GM21619 (cell line): ENCODE data around the gene COA8.

ENCODE experiments used
- ATAC-seq: cut with Tn5 transposase; IDR thresholded peaks from one replicate; pipeline ENCODE4 v1.9.1; 2021; ENCODE audit not compliant: unreplicated experiment

The COA8 gene, protein sequence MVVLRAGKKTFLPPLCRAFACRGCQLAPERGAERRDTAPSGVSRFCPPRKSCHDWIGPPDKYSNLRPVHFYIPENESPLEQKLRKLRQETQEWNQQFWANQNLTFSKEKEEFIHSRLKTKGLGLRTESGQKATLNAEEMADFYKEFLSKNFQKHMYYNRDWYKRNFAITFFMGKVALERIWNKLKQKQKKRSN

DNA sequence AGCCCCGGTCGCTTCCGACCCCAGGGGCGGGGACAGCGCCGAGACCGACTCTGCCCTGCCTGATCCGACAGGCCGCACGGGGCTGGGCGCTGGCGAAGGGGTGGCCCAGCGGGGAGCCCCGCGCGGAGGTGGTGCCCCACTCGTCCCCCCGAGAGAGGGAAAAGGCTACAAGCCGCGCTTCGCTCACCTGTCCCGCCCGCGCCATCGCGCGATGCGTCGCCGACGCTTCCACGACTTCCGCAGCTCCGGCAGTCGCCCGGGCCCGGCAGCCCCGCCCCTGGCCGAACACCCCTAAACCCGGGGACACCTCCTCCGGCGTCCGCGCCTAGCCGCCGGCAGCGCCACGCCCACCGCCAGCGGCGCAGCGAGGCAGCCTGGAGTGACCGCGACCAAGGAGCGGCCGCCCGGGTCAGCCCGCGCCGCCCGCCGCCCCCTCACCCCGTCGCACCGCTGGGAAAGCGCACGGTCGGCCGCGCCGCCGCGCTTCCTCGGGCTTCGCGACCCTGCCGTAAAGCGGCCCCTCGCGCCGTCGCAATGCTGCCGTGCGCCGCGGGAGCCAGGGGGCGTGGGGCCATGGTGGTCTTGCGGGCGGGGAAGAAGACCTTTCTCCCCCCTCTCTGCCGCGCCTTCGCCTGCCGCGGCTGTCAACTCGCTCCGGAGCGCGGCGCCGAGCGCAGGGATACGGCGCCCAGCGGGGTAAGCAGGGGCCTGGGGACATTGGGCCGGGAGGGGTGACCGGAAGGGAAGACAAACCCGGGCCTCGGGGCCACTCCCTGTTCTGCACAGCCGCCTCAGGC lies at the start of gene COA8, which contains the start of gene BAG5:
Gene COA8, plus strand, starts transcription at position 532 of the 797 bp plus-strand sequence. Its CDS starts 42 bp downstream, at position 574.
Gene BAG5, minus strand, starts transcription at position 229 of the 797 bp plus-strand sequence. CDS start 1,493 bp downstream, outside the sequence.
- peak; percentile 74 for ATAC-seq

DNA sequence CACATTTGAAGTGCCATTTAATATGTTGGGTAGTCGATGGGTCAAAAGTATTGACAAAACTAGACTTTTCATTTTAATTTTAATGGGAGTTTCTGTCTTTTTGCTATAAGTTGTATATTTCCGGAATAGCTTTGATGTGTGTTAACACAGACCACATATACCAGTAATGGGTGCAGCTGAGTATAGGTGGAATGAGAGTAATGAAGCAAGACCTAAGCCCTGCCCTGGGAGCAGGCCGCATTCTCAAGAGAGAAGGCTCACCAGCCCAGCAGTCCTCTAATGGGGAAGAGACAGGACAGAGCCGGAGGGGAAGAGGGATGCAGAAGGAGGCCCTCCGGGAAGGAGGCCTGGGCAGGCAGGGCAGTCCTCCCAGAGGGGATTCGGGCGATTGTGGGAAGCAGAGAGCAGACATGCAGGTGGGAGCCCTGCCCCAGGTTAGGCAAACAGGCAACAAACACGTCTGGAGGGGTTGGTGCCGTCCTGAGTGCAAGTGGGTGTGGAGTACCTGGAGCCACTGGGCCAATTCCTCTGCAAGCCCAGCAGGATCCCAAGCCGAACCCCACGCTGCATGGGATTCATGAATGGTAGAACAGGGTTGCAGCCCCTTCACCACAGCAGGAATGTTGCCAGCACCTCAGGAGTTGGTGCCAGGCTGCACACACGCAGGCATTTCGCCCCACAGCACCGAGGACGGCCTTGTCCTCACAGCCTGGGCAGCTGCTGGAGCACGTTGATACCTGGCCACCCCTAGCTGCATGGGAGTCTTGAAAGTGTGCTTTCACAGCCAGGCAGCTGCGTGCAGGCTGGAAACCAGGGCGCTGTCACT lies 48.0 kb upstream of the COA8 start:
- ATAC-seq = no peak

- ATAC-seq = no peak
These were observed 46.2 kb upstream of the COA8 start for GRCh38 chr14:103516426-103517173.

DNA sequence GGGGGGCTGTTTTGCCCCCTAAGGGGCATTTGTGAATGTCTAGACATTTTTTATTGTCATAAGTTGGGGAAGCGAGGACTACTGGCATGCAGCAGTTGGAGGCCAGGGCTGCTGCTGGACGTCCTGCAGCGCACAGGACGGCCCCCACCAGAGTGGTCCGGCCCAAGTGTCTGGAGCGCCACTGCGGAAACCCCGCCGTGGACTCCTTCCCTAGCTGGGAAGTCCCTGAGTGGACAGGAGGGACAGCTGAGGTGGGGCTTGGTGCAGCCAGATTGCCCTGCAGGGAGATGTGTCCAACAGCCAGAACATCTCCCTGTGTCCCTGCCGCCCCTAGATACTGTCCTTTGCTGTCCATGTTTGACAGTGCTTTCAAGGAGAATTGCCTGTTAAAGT lies 45.6 kb upstream of the COA8 start:
- ATAC-seq = no peak

DNA sequence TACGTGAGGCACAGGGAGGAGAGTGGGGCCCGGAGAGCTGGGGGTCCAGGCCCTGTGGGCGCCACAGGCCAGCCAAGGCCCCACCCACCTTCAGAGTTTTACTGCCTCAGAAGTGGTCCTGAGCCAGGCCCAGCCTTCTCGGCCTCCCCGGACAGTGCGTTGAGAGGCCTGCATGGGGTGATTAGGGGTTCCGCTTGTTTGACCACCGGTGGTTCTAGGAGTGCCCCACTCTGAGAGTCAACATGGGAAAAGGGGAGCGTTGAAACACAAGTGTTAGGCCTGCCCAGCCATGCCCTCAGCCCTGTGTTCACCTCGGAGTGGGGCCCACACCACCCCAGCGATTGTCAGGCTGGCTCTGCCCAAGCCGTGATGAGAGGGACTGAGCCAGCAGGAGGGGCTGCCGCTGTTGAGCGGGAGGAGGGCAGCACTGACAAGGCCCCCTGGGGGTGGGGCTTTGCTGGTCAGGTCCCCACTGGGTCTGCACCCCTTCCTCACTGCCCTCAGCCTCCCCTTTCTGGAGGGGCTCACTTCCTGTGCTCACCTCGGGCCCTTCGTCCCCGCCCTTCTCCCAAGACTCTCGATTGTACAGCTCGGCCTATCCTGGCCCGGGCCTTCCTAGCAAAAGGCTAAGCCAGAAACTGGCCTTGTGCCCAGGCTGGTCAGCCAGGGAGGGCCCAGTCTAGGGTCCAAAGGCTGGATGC lies 44.9 kb upstream of the COA8 start:
- no peak for ATAC-seq

DNA sequence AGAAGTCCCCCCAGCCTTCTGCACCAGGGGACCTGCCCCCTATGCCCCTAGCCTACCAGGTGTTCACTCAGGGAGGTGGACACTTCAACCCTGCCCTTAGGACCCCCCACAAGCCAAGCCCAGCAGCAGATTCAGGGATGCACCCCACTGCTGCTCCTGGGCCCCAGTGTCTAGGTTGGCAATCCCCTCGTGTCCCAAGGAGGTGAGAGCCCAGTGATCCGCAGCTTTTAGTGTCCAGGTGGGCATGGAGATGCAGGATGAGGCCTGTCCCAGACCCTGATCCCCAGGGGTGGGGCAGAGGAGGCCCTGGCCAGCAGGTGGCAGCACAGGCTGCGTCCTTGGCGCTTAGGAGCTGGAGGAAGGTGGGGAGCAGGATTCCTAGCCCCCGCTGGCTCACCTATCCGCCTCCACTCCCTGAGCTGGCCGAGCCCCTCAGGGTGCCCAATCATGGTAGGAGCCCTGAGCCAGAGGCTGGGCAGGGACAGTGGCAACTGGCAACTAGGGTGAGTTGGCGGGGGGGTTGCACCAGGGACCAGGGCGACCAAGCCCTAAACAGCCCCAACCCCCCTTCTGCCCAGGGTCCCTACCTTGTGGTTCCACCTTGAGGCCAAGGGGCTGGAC lies 44.2 kb upstream of the COA8 start:
- ATAC-seq = no peak

DNA sequence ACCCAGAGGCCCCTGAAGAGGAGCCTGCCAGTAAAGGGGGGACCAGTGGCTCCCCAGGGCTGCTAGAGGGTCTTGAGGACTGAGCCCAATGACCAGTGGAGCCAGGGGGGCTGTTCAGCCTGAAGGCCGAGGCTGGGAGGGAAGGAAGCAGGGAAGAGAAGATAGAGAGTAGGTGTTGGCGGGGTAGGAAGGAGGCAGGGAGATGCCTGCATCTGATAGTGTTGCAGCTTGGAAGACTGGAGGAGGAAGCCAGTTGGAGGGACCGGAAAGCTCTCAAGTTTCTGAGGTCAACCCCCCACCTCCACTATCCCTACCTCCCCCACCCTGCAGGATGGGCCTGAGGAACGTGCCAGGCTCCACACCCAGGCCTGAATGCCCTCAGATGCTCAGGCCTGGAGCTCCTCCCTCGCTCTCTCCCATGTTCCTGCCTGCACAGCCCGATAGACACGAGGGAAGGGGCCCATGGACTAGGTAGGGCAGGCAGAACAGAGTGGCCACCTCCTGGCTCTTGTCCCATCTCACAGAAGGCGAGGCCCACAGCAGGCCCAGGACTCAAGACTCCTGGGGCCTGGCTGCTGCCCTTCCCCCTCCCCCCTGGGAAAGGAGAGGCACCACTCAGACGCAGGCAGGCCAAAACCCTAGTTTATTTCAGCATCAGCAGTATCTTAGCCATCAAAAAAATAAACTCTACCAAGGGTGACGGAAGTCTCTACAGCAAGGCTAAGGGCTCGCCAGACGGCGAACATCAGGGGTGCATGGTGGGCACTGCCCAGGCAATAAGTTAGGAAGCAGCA lies 43.5 kb upstream of the COA8 start:
- ATAC-seq = no peak

DNA sequence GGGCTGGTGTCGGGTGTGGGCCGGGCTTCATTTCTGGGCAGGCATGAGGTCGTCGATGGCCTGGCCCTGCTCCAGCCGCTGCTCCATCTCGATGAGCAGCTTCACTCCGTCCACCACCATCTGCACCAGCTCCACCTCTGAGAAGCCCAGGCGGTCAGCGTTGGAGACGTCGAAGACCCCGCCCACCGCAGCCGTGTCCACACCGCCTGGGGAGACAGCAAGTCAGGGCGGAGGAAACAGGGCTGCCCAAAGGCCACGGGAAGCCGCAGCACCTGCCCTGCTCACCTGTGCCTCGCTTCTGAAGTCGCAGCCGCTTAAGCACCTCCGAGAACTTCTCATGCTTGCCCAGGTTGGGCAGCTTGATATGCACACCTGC lies 42.9 kb upstream of the COA8 start:
- no peak for ATAC-seq

DNA sequence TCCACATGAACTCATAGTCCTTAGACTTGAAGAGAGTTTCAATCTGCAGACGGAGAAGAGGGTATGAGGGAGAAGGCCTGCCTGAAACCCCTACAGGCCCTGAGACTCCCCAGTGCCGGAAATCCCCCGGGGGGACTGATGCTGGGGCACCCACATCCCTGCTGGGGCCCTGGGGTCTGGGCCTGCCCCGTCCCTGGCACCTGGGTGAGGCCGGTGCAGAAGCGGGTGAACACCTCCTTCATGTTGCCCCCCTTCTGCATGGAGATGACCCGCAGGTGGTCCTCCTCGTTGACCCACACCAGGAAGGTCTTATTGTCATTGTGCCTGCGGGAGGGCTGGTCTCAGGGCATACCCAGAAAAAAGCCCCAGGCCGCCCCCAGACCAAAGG lies 42.5 kb upstream of the COA8 start:
- no peak for ATAC-seq

DNA sequence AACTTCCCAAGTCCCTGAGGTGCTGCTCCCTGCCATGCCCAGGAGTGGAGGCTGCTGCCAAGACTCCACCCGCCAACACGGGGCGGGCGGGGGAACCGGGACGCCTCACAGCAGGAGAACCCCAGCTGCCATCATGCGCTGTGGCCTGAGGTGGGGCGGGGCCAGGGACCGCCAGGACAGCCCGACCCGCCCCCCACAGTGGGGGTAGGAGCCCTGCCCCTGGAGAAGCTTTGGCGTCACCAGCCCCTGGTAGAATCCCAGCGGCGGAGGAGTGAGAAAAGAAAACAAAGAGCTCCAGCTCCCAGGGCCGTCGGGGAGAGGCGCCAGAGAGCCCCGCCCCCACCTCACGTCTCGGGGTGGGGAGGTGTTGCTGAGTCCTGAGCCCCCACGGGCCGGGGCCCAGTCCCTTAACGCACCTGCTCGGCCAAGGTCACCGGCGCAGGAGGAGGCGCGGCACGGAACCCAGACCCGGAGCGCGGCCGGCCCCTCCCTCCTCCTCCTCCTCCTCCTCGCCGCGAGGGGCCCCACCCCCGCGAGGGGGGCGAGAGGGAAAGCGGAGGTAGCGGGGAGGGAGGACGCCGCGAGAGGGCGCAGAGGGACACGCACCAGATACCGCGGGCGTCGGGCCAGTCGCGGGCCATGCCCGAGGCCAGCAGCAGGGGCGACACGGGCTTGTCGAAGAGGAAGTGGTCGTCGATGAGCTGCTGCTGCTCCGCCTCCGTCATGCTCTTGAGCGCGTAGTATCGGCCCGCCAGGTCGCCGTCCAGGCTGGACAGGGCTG lies 41.9 kb upstream of the COA8 start:
- no peak for ATAC-seq

GRCh38 chr14:103521438-103521950 lies 41.3 kb upstream of the COA8 start:
- ATAC-seq = no peak

GRCh38 chr14:103521951-103522563 lies 40.7 kb upstream of the COA8 start:
- no peak for ATAC-seq

DNA sequence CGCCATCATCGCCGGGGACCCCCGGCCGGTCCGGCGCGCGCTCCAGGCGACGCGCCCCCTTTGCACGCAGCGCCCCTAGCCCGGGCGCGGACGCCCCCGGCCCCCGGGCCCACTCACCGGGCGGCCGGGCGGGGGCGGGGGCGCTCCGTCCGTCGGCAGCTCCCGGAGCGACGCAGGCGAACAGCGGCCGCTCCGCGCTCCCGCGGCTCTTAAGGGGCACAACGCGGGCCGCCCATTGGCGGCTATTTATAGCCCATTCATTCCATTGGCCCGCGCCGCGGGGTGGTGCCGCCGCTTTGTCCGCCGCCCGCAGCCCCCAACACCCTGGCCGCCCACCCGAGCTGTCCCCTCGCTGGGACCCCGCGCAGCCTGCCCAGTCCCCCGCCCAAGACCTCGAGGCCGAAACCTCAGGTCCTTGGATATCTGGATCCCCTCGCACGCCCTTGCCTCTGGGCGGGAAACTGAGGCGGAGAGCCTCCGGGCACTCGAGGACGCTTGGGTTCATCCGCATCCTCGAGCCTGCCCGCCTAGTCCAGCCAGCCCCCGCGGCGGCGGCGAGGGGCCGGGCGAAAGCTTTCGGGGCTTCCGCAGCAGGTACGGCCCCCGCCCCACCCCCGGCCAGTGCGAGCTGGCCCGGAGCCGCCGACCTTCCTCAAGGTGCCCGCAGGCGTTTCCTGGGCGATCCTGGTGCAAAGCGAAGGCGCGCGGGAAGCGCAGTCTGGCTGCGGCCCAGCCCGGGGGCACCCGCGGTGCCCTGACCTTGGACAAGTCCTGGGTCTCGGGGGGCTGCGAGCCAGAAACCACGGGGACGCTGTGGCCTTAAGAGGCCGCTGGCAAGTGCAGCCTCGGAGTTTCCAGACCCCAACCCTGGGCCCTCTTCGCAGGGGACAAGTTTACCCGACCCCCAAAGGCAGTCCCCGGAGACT lies 39.8 kb upstream of the COA8 start, which contains the start of gene CKB:
Gene CKB, minus strand, starts transcription at position 182 of the 926 bp plus-strand sequence. CDS start 337 bp downstream, outside the sequence.
- no peak for ATAC-seq

GRCh38 chr14:103523575-103523954 lies 39.2 kb upstream of the COA8 start:
- no peak for ATAC-seq

- no peak for ATAC-seq
These were observed 38.5 kb upstream of the COA8 start for GRCh38 chr14:103524002-103524935.
